Progenitor cell of endocrine pancreas (in vitro differentiated cells): ENCODE data around the gene JSRP1. TPM values are rescaled to one million over a fixed set of nuclear protein-coding genes. Genes with fewer than 3 reads are reported as not detected.

Experiments
- DNase-seq: peaks from one replicate; pipeline ENCODE4 v3.0.0; 2021; ENCODE audit warnings: low spot score; ENCODE audit not compliant: unreplicated experiment
- H3K27ac Mint-ChIP-seq: 2 replicates; pipeline ENCODE4 v1.8.0; 2021; ENCODE audit warnings: mild to moderate bottlenecking, moderate library complexity, mixed read lengths
- H3K27me3 Mint-ChIP-seq: 2 replicates; pipeline ENCODE4 v1.8.0; 2021; ENCODE audit warnings: mixed read lengths
- H3K36me3 Mint-ChIP-seq: 2 replicates; pipeline ENCODE4 v1.8.0; 2022; ENCODE audit warnings: mixed read lengths; ENCODE audit not compliant: insufficient read depth
- H3K4me1 Mint-ChIP-seq: 2 replicates; pipeline ENCODE4 v1.8.0; 2021; ENCODE audit warnings: low read depth, mixed read lengths
- H3K4me3 Mint-ChIP-seq: 2 replicates; pipeline ENCODE4 v1.8.0; 2021; ENCODE audit warnings: low read depth, mild to moderate bottlenecking, moderate library complexity, mixed read lengths
- H3K9me3 Mint-ChIP-seq: 2 replicates; pipeline ENCODE4 v1.8.0; 2021; ENCODE audit warnings: low read depth, mixed read lengths
- total RNA-seq: library from RNA; stranded (reverse); gene quantifications from 2 replicates; pipeline ENCODE4 v1.2.1, GENCODE V29; 2021
- TF ChIP-seq, protein P1 (sequence below): fragments of 200-600 bp; sonication (generic); IDR thresholded peaks from one replicate; pipeline ENCODE4 v1.5.0; 2021; ENCODE audit warnings: antibody characterized with exemption, mild to moderate bottlenecking; ENCODE audit not compliant: unreplicated experiment

JSRP1 gene
- total RNA-seq, 1 donor from 2014 or later = 1.6 TPM

DNA sequence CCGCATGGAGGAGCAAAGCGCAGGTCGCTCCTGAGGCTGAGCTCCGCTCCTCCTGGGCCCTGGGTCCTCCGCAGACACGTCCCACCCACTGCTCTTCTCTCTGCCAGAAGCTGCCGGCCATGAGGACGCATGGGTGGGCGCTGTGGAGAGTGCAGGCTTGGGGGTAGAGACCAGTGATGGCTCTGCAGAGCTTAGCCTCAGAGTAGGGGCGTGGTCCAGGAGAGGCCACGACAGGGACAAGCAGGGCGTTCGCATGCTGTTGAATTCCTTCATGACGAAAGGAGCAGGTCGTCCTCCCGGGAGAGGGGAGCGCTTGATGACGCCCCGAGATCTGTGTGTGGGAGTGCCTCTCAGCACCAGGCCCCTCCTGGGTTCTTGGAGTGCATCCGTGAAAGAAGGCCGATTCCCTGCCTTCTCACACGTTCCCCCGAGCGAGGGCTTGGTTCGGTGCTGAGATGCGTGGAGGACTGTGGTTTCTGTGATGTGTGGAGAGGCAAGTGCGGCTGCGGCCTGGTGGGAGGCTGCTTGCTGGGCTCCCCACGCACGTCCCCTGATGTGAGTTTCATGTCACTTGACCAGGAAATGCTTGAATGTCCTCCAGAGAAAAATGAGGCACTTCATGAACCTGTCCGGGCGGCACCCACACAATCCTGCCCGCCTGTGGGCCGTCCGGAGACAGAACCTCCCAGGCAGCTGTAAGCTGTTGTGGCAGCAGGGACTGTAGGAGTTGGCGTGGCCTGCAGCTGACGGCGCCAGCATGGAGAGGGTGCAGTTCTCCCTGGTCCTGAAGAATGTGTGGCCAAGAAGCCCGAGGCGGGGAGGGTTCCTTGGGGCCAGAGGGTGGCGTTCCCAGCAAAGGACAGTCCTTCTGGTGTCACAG lies 15.1 kb downstream of the JSRP1 start:
- H3K9me3 Mint-ChIP-seq = no peaks in the 10 kb centered on the region
- H3K36me3 Mint-ChIP-seq = peaks cover 9% of the 10 kb centered on the region
- TF ChIP-seq, protein P1, sequence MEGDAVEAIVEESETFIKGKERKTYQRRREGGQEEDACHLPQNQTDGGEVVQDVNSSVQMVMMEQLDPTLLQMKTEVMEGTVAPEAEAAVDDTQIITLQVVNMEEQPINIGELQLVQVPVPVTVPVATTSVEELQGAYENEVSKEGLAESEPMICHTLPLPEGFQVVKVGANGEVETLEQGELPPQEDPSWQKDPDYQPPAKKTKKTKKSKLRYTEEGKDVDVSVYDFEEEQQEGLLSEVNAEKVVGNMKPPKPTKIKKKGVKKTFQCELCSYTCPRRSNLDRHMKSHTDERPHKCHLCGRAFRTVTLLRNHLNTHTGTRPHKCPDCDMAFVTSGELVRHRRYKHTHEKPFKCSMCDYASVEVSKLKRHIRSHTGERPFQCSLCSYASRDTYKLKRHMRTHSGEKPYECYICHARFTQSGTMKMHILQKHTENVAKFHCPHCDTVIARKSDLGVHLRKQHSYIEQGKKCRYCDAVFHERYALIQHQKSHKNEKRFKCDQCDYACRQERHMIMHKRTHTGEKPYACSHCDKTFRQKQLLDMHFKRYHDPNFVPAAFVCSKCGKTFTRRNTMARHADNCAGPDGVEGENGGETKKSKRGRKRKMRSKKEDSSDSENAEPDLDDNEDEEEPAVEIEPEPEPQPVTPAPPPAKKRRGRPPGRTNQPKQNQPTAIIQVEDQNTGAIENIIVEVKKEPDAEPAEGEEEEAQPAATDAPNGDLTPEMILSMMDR = no peak
- peaks cover 33% of the 10 kb centered on the region for H3K4me1 Mint-ChIP-seq
- peak overlapping the region; percentile 92 for H3K27ac Mint-ChIP-seq
- H3K27me3 Mint-ChIP-seq = no peaks in the 10 kb centered on the region
- peak overlapping the region; percentile 95 for H3K4me3 Mint-ChIP-seq
- DNase-seq = no peak

DNA sequence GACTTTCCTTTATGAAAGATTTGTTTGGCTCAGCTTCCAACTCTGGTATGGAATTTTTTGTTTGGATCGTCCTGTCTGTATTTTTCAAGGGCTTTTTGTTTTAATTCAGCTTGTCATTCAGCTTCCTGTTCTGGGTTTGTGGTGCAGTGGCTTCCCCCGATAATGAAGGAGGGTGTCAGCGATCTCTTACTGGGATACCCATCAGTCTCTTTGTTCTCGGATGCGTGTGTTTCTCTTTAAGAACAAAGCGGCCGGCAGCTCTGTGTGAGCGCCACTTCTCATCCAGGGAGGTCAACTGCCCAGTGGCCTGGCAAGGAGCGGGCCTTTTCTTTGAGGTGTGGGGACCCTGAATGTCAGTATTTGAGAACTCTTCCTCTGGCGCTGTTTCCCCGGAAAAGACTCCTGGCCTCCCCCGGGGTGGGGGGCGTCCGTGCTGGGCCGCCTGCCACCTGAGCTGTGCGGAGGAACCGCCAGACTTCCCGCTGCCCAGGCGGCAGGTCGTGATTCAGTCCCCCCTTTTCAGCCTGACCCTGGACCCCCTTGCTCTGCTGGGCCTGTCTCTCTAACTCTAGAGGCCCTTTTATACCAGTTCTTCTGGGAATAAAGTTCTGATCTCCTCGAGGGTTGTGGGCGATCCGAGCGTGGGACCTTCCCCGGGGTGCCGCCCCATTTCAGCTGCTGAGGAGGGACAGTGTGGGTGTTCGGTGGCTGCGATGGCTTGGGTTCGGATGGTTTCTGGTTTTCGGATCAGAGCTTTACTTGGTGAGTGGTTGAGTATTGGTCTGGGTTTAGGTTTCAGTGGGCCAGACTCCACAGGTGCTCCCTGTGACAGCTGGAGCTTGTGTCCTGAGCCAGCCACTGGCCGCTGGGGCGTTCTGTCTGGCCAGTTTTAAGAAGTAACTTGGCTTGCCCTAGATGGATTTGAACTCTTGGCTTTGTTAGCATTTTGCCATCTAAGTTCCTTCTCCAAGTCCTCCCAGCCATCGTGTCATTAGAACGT lies 16.1 kb downstream of the JSRP1 start:
- TF ChIP-seq, protein P1 = no peak
- Mint-ChIP-seq H3K36me3 (peaks cover 6% of the 10 kb centered on the region), H3K4me3 (peak overlapping the region; percentile 95), H3K27me3 (no peaks in the 10 kb centered on the region), H3K27ac (peak overlapping the region; percentile 92), H3K9me3 (no peaks in the 10 kb centered on the region), H3K4me1 (peaks cover 36% of the 10 kb centered on the region)
- no peak for DNase-seq

DNA sequence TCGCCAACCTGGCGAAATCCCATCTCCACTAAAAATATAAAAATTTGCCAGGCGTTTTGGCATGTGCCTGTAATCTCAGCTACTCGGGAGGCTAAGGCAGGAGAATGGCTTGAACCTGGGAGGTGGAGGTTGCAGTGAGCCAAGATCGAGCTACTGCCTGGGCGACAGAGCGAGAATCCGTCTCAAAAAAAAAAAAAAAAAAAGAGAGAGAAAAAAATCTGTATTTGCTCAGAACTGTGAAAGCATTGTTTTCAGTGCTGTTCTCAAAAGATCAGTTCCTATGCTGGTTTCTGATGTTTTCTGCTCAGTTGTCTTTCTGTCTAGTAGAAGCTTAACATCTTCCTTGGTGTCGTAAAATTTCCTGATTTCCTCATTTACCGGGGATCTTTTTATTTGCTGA lies 17.0 kb downstream of the JSRP1 start:
- peaks cover 40% of the 10 kb centered on the region for H3K4me1 Mint-ChIP-seq
- peak overlapping the region; percentile 95 for H3K4me3 Mint-ChIP-seq
- TF ChIP-seq, protein P1 = no peak
- no peaks in the 10 kb centered on the region for H3K27me3 Mint-ChIP-seq
- H3K36me3 Mint-ChIP-seq = peaks cover 4% of the 10 kb centered on the region
- peak overlapping the region; percentile 89 for H3K27ac Mint-ChIP-seq
- no peaks in the 10 kb centered on the region for H3K9me3 Mint-ChIP-seq
- DNase-seq = no peak

DNA sequence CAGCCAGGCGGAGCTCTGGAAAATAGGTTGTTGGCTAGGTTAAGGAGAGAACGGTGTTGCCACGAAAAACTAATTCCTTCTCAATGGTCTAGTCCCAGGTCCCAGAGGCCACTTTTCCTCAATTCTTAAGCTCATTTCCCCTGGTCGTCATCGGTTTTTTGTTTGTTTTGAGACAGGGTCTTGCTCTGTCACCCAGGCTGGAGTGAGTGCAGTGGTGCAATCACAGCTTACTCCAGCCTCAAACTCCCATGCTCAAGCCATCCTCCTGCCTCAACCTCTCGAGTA lies 18.4 kb downstream of the JSRP1 start:
- Mint-ChIP-seq H3K4me1 (peaks cover 40% of the 10 kb centered on the region), H3K27ac (peak overlapping the region; percentile 99), H3K27me3 (no peaks in the 10 kb centered on the region), H3K36me3 (peaks cover 9% of the 10 kb centered on the region), H3K9me3 (no peaks in the 10 kb centered on the region), H3K4me3 (peak overlapping the region; percentile 95)
- no peak for DNase-seq
- TF ChIP-seq, protein P1 = no peak
